H9 (cell line): ENCODE results near the gene RNGTT. TPM values are rescaled to one million over a fixed set of nuclear protein-coding genes. Genes with fewer than 3 reads are reported as not detected.

ENCODE experiments used
- DNase-seq: peaks from one replicate; pipeline ENCODE4 v3.0.0-alpha.2; 2017
- H2AFZ ChIP-seq: one replicate; pipeline ENCODE4 v1.6.1; 2013; ENCODE audit warnings: mild to moderate bottlenecking, low read length, control low read depth, moderate library complexity
- H2AK5ac ChIP-seq: 2 replicates; pipeline ENCODE4 v1.6.1; 2013; ENCODE audit warnings: low read length, control low read depth, mixed read lengths; ENCODE audit not compliant: insufficient read length
- H2BK120ac ChIP-seq: one replicate; pipeline ENCODE4 v1.6.1; 2013; ENCODE audit warnings: low read depth, mild to moderate bottlenecking, low read length, control low read depth, inconsistent platforms; ENCODE audit not compliant: poor library complexity, severe bottlenecking
- H2BK12ac ChIP-seq: 2 replicates; pipeline ENCODE4 v1.6.1; 2013; ENCODE audit warnings: low read length, control low read depth, mixed read lengths, low read depth; ENCODE audit not compliant: insufficient read length
- H2BK15ac ChIP-seq: 2 replicates; pipeline ENCODE4 v1.6.1; 2013; ENCODE audit warnings: low read depth, low read length, control low read depth
- H2BK20ac ChIP-seq: one replicate; pipeline ENCODE4 v1.6.1; 2013; ENCODE audit warnings: low read depth, mild to moderate bottlenecking, low read length, control low read depth, inconsistent platforms; ENCODE audit not compliant: poor library complexity, severe bottlenecking
- H2BK5ac ChIP-seq: 2 replicates; pipeline ENCODE4 v1.6.1; 2013; ENCODE audit warnings: low read length, control low read depth, mixed read lengths; ENCODE audit not compliant: insufficient read length
- H3K14ac ChIP-seq: 2 replicates; pipeline ENCODE4 v1.6.1; 2013; ENCODE audit warnings: low read length, control low read depth; ENCODE audit not compliant: insufficient read depth
- H3K18ac ChIP-seq: 2 replicates; pipeline ENCODE4 v1.6.1; 2013; ENCODE audit warnings: low read depth, mild to moderate bottlenecking, mixed read lengths, low read length, control low read depth; ENCODE audit not compliant: insufficient read length
- H3K23ac ChIP-seq: 2 replicates; pipeline ENCODE4 v1.6.1; 2013; ENCODE audit warnings: low read length, control low read depth, mixed read lengths, low read depth; ENCODE audit not compliant: insufficient read length
- H3K23me2 ChIP-seq: 2 replicates; pipeline ENCODE4 v1.6.1; 2013; ENCODE audit warnings: low read depth, mild to moderate bottlenecking, mixed read lengths, low read length, control low read depth; ENCODE audit not compliant: insufficient read length, poor library complexity, severe bottlenecking
- H3K27ac ChIP-seq: 2 replicates; pipeline ENCODE4 v1.5.1; 2013; ENCODE audit warnings: low read length, control low read depth, mixed read lengths, low read depth; ENCODE audit not compliant: insufficient read length
- H3K27me3 ChIP-seq: 2 replicates; pipeline ENCODE4 v1.6.1; 2013; ENCODE audit warnings: low read length, control low read depth, inconsistent platforms; ENCODE audit not compliant: insufficient read depth
- H3K4ac ChIP-seq: 2 replicates; pipeline ENCODE4 v1.6.1; 2013; ENCODE audit warnings: low read depth, mild to moderate bottlenecking, control low read depth, inconsistent platforms, low read length, moderate library complexity
- H3K4me1 ChIP-seq: 2 replicates; pipeline ENCODE4 v1.6.1; 2013; ENCODE audit warnings: low read length, control low read depth, inconsistent platforms; ENCODE audit not compliant: insufficient read depth
- H3K4me2 ChIP-seq: 2 replicates; pipeline ENCODE4 v1.6.1; 2013; ENCODE audit warnings: low read length, control low read depth, mixed read lengths; ENCODE audit not compliant: insufficient read length, insufficient read depth
- H3K56ac ChIP-seq: 2 replicates; pipeline ENCODE4 v1.6.1; 2013; ENCODE audit warnings: low read depth, mild to moderate bottlenecking, mixed read lengths, low read length, control low read depth; ENCODE audit not compliant: insufficient read length
- H3K79me1 ChIP-seq: 2 replicates; pipeline ENCODE4 v1.6.1; 2013; ENCODE audit warnings: low read depth, mild to moderate bottlenecking, moderate library complexity, low read length, control low read depth, inconsistent platforms; ENCODE audit not compliant: insufficient read depth, poor library complexity, severe bottlenecking
- H3K79me2 ChIP-seq: 2 replicates; pipeline ENCODE4 v1.6.1; 2013; ENCODE audit warnings: low read length, control low read depth, inconsistent platforms; ENCODE audit not compliant: insufficient read depth
- H3K9ac ChIP-seq: 2 replicates; pipeline ENCODE4 v1.6.1; 2013; ENCODE audit warnings: low read length, control low read depth, mixed read lengths; ENCODE audit not compliant: insufficient read length; ENCODE audit errors: extremely low read depth
- H3K9me3 ChIP-seq: one replicate; pipeline ENCODE4 v1.6.1; 2013; ENCODE audit warnings: low read depth, low read length, inconsistent platforms; ENCODE audit not compliant: control insufficient read depth
- H3T11ph ChIP-seq: one replicate; pipeline ENCODE4 v1.6.1; 2013; ENCODE audit warnings: mild to moderate bottlenecking, low read length, control low read depth, inconsistent platforms
- H4K20me1 ChIP-seq: one replicate; pipeline ENCODE4 v1.6.1; 2013; ENCODE audit not compliant: control insufficient read depth, insufficient read length, insufficient read depth
- H4K5ac ChIP-seq: 2 replicates; pipeline ENCODE4 v1.6.1; 2013; ENCODE audit warnings: low read depth, mild to moderate bottlenecking, mixed read lengths, low read length, control low read depth; ENCODE audit not compliant: insufficient read length
- H4K8ac ChIP-seq: replicated peaks from 2 replicates; pipeline ENCODE4 v1.6.1; 2013; ENCODE audit warnings: low read length, control low read depth, mixed read lengths, low read depth; ENCODE audit not compliant: insufficient read length
- H4K91ac ChIP-seq: 2 replicates; pipeline ENCODE4 v1.6.1; 2013; ENCODE audit warnings: low read depth, mild to moderate bottlenecking, moderate library complexity, mixed read lengths, low read length, control low read depth; ENCODE audit not compliant: insufficient read length
- H3K27ac Mint-ChIP-seq, 3 experiments: 2 replicates in 2 of 3; 3 replicates in 1 of 3; pipeline ENCODE4 v1.8.0; 2020 to 2021; ENCODE audit warnings: mixed read lengths in 3 of 3, mild to moderate bottlenecking in 1 of 3, moderate library complexity in 1 of 3
- H3K27me3 Mint-ChIP-seq: 2 replicates; pipeline ENCODE4 v1.8.0; 2021; ENCODE audit warnings: low read depth, mild to moderate bottlenecking, moderate library complexity, mixed read lengths
- H3K36me3 Mint-ChIP-seq, 3 experiments: 2 replicates in 2 of 3; 3 replicates in 1 of 3; pipeline ENCODE4 v1.8.0; 2020 to 2021; ENCODE audit warnings: low read depth in 3 of 3, mixed read lengths in 3 of 3; ENCODE audit not compliant: insufficient read depth in 1 of 3
- H3K4me1 Mint-ChIP-seq, 2 experiments: 2 replicates each; pipeline ENCODE4 v1.8.0; 2020; ENCODE audit warnings: mixed read lengths in 2 of 2
- H3K4me3 Mint-ChIP-seq, 2 experiments: 2 replicates in 1 of 2; 3 replicates in 1 of 2; pipeline ENCODE4 v1.8.0; 2020 to 2021; ENCODE audit warnings: mild to moderate bottlenecking in 2 of 2, mixed read lengths in 2 of 2, moderate library complexity in 1 of 2
- H3K9me3 Mint-ChIP-seq, 2 experiments: 2 replicates in 1 of 2; 3 replicates in 1 of 2; pipeline ENCODE4 v1.8.0; 2020; ENCODE audit warnings: mild to moderate bottlenecking in 2 of 2, mixed read lengths in 2 of 2, moderate library complexity in 1 of 2
- WGBS: extraction: QIAGEN DNeasy Blood & Tissue Kit; methylation state at CpG from one replicate; pipeline ENCODE4 v1.1.7; 2013; ENCODE audit warnings: missing lambda C conversion rate, low lambda C conversion rate, mixed read lengths; ENCODE audit not compliant: insufficient read length; ENCODE audit errors: extremely low coverage; 5-methylcytosine and 5-hydroxymethylcytosine counted together
- total RNA-seq: library from RNA; stranded (reverse); gene quantifications from 2 replicates; pipeline ENCODE4 v1.2.1, GENCODE V29; 2021
- TF ChIP-seq, protein P1 (sequence below): fragments of 200-600 bp; sonication (generic); conservative IDR thresholded peaks from 3 replicates; pipeline ENCODE4 v1.8.0; 2021; ENCODE audit warnings: antibody characterized with exemption, mild to moderate bottlenecking

The RNGTT gene
- total RNA-seq, 1 experiment from 2014 or later: 20.5 TPM

DNA sequence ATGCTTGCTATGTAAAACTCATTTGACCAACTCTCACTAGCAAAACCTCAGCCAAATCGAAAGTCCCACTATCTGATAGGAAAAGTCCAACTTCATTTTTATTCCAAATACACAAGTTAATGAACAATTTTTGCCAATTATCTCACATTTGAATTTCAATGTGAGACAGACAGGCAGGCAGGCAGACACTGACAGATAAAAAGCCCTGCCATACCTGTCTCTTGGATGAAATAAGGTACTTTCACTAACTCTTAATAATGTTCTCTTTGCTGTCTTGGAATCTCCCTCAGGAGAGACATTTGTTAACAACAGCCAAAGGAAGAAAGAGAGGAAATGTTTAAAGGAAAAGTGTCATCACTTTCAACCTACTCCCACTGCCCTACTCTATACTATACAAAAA is 82.0 kb downstream of the RNGTT start:
- peaks cover 21 to 25% (median 22%) of the 10 kb centered on the region in 3 experiments for H3K36me3 Mint-ChIP-seq
- H3K27ac Mint-ChIP-seq: peak overlapping the region in 1 of 3 experiments; percentile 2; a peak in 1 of 7 replicates
- Histone ChIP-seq H2BK12ac (no peak overlapping the region), H3K23ac (no peak overlapping the region), H4K91ac (no peak overlapping the region), H3K79me2 (no peaks in the 10 kb centered on the region), H3K9ac (no peak overlapping the region), H3K14ac (no peak overlapping the region), H4K5ac (no peak overlapping the region), H4K8ac (no peak overlapping the region), H3K4me1 (no peaks in the 10 kb centered on the region), H3K23me2 (no peaks in the 10 kb centered on the region), H3K4ac (no peak overlapping the region), H3K27me3 (no peaks in the 10 kb centered on the region), H2BK20ac (no peak overlapping the region), H3K27ac (no peak overlapping the region), H3K9me3 (no peaks in the 10 kb centered on the region), H2AK5ac (no peak overlapping the region), H3K18ac (no peak overlapping the region), H3K4me2 (no peak overlapping the region), H2BK15ac (no peak overlapping the region), H3K56ac (no peak overlapping the region), H4K20me1 (no peaks in the 10 kb centered on the region), H2AFZ (no peak overlapping the region), H3K79me1 (no peaks in the 10 kb centered on the region), H3T11ph (no peak overlapping the region), H2BK5ac (no peak overlapping the region), H2BK120ac (no peak overlapping the region)
- no peaks in the 10 kb centered on the region for H3K27me3 Mint-ChIP-seq
- peaks cover 13 to 19% of the 10 kb centered on the region in 2 experiments for H3K4me1 Mint-ChIP-seq
- TF ChIP-seq, protein P1, sequence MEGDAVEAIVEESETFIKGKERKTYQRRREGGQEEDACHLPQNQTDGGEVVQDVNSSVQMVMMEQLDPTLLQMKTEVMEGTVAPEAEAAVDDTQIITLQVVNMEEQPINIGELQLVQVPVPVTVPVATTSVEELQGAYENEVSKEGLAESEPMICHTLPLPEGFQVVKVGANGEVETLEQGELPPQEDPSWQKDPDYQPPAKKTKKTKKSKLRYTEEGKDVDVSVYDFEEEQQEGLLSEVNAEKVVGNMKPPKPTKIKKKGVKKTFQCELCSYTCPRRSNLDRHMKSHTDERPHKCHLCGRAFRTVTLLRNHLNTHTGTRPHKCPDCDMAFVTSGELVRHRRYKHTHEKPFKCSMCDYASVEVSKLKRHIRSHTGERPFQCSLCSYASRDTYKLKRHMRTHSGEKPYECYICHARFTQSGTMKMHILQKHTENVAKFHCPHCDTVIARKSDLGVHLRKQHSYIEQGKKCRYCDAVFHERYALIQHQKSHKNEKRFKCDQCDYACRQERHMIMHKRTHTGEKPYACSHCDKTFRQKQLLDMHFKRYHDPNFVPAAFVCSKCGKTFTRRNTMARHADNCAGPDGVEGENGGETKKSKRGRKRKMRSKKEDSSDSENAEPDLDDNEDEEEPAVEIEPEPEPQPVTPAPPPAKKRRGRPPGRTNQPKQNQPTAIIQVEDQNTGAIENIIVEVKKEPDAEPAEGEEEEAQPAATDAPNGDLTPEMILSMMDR: no peak
- no CpG with 5 or more reads among the region's 1 CpG for WGBS
- H3K4me3 Mint-ChIP-seq: no peak overlapping the region
- no peak for DNase-seq
- H3K9me3 Mint-ChIP-seq: peaks cover 8 to 11% of the 10 kb centered on the region in 2 experiments; a peak in 4 of 5 replicates
